Stimulated activated CD4-positive, alpha-beta T cell treated with anti-CD3 and anti-CD28 coated beads, Interleukin-1b, Interleukin-23, amount 100 ng/mL, for 1 hour (primary cell): ENCODE data around the gene ZC3H4.
"Not testable (repeated sequence)": the region's sequence is repeated elsewhere in the genome, so short reads cannot be mapped to it uniquely, and the experiment has no call there.

Source experiments
- DNase-seq, 2 donors: peaks; one replicate each; pipeline ENCODE4 v3.0.0-alpha.2; 2020; ENCODE audit warnings: low read depth in 2 of 2

ZC3H4 gene

GRCh38 chr19:47107953-47108746 is 5.4 kb downstream of the ZC3H4 start:
- no peak for DNase-seq

DNA sequence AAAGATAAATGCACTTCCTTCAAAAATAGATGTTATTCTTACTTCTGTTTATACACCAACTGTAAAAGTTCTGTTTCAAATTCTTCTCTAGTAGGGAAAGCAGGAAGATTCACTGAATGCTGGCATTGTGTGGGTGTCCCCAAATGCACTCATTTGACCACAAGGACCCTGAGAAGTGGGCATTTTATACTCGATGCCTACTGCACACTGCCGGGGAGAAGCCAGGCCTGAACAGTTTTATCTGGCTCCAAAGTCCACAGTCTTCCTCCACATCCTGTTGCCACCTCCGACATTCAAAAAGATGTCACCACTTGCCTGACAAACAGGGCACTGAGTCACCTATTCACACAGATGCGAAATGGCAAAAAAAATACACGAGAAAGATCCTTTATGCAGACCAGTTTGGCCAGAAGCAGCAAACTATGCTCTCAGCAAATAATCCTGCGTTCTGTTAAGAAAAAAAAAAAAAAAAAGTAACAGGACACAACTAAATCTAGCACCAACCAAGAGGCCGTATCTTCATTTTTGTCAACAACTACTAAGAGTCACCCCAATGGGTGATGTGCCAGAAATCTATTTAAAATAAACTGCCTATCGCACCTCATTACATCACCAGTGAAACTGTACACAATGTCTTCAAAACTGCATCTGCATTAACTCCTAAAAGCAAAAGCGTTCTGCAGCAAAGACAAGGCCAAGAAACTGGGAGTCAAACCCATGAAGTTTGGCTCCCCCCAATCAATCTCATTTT is 6.2 kb downstream of the ZC3H4 start:
- no peak for DNase-seq

GRCh38 chr19:47106821-47107201 is 6.8 kb downstream of the ZC3H4 start:
- no peak for DNase-seq

GRCh38 chr19:47105874-47106273 is 7.7 kb downstream of the ZC3H4 start:
- DNase-seq = no peak

- no peak for DNase-seq
Measured at GRCh38 chr19:47104680-47105079, 8.9 kb downstream of the ZC3H4 start.

GRCh38 chr19:47102346-47103060 is 11.1 kb downstream of the ZC3H4 start:
- DNase-seq = no peak

DNA sequence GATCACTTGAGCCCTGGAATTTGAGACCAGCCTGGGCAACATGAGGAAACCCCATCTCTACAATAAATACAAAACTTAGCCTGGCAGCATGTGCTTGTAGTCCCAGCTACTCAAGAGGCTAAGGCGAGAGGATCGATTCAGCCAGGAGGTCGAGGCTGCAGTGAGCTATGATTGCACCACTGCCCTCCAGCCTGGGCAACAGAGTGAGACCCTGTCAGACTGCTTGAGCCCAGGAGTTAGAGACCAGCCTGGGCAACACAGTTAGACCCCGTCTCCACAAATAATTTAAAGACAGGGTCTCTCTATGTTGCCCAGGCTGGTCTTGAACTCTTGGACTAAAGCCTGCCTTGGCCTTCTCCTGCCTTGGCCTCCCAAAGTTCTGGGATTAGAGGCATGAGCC is 12.5 kb downstream of the ZC3H4 start:
- DNase-seq = not testable (repeated sequence)

DNA sequence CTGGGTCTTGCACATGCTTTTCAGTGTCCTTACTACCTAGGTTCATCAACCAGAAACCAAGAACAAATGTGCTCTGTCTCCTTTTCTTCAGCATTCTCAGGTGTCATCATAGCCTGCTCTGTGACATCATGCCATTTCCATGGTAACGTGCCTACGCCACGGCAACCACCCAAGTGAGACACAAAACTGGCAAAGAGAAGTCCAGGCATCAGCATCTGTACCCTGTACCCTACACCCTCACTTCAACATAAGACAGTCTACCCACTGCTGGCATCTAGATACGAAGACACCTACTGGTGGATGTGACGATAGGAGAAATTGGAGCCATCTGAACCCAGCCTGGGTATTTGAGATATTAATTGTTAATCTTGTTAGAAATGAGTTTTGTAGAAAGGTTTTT is 13.3 kb downstream of the ZC3H4 start:
- no peak for DNase-seq

- DNase-seq = no peak
Measured at GRCh38 chr19:47099576-47100050, 14.0 kb downstream of the ZC3H4 start.

- DNase-seq = no peak
Measured at GRCh38 chr19:47098608-47099007, 15.0 kb downstream of the ZC3H4 start.

DNA sequence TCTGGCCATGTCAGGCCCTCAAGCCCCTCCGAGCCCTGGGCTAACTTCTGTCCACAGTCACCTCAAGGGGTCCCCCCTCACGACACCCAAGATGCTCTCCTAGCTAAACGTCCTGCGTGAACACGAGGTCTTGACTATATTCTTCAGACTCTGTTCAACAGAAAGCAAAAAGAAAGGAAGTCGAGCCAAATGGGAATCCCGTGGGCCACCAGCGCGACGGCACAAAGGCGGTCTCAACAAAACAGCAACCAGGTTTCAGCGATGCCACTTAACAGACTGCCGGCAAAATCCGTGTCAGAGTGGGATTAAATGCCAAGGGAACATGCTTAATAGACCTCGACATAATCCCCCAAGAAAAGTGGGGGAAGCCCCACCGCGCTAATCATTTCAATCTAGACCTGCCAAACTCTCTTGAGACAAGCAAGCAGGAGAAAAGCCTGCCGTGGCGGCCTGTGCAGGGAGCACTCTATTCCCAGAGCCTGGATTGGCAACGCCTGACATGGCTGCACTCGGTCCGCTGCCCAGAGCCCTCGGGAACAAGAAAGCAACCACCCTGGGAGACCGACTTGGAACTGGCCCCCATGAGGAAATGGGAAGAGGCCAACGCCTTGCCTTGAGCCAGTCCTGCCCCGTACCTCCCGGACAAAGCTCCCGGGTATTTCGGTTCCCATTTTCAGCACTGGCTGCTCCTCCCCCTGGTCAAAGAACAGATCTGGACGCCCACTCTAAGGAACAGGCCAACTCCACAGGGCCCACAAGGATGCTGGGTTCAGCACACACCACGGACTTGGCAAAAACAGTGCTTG is 16.0 kb downstream of the ZC3H4 start:
- DNase-seq = no peak

GRCh38 chr19:47096721-47097120 is 16.9 kb downstream of the ZC3H4 start:
- no peak for DNase-seq

DNA sequence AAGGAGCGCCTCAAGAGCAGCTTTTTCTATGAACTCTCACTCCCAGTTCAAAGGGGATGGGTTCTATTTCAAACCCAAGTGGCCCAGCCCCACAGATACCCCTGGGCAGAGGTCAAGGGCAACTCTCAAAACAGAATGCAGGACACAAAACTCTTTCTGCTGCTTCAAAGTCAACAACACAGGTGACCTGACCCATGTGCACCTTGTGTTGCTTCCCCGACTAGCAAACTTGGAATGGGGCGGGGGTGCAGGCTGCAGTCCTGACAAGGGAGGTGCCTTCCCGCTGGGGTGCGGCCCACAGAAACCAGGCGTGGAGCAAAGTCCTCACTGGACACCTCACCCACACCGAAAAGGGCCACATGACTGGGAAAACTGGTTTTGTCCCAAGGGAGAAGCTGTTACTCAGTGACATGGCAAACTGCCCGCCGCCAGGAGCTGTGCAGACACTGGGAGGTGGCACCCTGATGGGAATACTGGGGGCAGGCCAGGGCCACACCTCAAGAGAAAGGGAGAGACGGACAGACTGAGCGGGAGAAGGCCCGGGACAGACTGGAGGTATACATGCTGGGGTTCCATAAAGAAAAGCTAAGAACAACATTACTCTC is 17.4 kb downstream of the ZC3H4 start:
- no peak for DNase-seq

DNA sequence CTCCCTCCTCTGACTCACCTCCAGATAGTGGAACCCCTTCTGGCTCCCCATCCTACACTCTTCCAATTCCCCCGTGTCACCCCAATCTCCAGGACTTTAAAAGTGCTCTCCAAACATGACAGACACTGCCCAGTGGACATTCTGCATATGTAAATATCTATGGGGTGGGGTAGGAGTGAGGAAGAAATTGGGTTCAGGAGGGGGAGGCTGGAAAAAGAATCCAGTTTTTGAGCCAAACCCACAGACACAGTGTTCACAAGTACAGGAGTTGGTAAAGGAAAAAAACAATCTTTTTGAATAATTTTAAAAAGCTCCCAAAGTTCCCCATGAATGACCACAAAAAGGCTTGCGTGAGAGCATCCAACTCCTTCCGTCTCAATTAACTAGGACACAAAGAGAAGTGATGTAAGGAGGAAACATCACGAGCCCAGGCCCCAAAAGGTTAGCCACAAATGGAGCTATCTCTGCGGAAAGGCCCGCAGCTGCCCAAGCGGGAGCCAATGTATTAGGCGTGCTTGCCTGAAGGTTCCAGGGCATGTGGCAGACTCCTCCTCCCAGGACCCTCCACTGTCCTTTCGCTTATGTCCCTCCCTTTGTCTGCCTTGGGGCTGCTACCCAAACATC is 18.0 kb downstream of the ZC3H4 start:
- no peak for DNase-seq

DNA sequence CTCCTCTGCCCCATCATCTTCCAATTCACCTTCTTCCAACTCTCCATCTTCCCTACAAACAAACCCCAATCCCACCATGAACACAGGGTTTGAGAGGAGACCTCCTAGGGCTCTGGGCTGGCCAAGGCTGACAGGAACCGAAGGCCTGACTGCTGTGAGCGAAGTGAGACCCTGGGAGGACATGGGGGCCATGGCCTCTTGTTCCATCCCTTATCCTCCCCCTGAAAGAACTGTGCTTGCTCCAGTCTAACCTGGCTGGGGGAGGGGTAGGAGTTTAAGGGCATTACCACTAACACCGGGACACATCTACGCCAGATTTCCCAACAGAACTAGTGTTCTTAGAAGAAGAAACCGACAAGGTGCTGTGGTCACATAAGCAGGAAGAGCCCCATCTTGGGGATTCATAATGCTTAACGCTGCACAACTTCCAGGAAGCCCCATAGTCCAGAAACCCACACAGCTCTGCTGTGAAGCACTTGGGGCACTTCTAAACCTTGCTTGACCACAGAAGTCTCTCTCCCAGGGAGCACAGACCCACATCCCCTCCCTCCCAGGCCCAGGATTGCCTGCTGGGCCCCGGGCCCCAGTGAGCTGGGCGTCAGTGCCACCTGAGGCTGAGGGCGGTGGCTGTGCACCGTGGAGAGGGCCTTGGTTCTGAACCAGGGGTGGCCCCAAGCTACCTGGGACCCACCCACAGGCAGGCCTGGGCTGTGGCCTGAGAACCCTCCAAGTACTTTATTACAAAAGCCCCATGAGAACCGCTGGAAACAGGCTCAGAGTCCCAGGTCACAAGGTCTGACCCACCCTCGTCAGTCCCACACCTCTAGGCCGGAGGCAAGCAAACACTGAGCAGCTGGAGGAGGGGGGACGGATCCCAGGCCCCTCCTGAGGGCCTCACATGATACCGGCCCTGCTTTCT is 18.8 kb downstream of the ZC3H4 start:
- DNase-seq = no peak

GRCh38 chr19:47093841-47094240 is 19.7 kb downstream of the ZC3H4 start:
- DNase-seq = no peak

DNA sequence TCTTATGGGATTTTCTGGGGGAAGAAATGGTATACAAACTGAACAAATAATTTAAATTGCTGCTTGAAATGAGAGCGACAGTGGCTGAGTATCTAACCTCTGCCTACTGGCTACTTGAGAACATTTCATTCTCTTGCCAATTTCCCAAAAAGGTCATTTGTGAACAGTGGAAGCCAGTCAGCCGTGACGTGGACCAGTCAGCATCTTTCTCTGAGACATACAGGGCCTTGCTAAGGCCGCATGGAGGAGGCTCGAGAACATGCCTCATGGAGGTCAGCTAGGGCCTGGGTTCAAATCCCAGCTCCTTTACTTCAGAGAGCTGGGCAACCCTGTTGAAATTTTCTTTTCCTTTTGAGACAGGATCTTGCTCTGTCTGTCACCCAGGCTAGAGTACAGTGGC is 20.3 kb downstream of the ZC3H4 start:
- no peak for DNase-seq

- no peak for DNase-seq
Measured at GRCh38 chr19:47089767-47090350, 23.7 kb downstream of the ZC3H4 start.

GRCh38 chr19:47086280-47086679 is 27.3 kb downstream of the ZC3H4 start:
- DNase-seq = no peak
